Stimulated activated CD4-positive, alpha-beta T cell treated with anti-CD3 and anti-CD28 coated beads, Interleukin-4, amount 100 ng/mL, for 48 hours (primary cell): ENCODE data around the gene ERICH3.
A peak's percentile ranks its signal among the peaks of the same experiment; 100 is the strongest.

Experiments used
- DNase-seq, 2 donors: peaks; one replicate each; pipeline ENCODE4 v3.0.0-alpha.2; 2020; ENCODE audit warnings: low read depth in 2 of 2

ERICH3 gene

GRCh38 chr1:74673351-74674111 lies at the start of gene ERICH3:
ERICH3 (minus strand) TSS chr1:74673792; CDS start chr1:74673519, 273 bp downstream.
- DNase-seq, result no peak

GRCh38 chr1:74717626-74718025 lies 44.0 kb upstream of the ERICH3 start:
- no peak for DNase-seq

GRCh38 chr1:74716822-74717221 lies 43.2 kb upstream of the ERICH3 start:
- DNase-seq, result no peak

- DNase-seq, result no peak
These were observed 42.2 kb upstream of the ERICH3 start for GRCh38 chr1:74715806-74716205.

DNA sequence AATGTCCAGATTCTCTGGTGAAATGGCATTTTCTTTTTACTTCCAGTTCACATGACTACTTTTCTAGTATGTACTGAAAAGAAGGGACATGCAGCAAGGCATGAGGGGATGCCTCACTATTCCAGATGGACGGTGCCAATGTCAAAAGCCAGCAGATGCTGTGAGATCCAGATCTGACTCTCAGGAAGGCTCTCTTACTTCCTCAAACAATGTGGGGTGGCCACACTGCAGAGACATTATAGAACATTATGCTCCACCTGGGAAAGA lies 41.6 kb upstream of the ERICH3 start:
- DNase-seq, result no peak

DNA sequence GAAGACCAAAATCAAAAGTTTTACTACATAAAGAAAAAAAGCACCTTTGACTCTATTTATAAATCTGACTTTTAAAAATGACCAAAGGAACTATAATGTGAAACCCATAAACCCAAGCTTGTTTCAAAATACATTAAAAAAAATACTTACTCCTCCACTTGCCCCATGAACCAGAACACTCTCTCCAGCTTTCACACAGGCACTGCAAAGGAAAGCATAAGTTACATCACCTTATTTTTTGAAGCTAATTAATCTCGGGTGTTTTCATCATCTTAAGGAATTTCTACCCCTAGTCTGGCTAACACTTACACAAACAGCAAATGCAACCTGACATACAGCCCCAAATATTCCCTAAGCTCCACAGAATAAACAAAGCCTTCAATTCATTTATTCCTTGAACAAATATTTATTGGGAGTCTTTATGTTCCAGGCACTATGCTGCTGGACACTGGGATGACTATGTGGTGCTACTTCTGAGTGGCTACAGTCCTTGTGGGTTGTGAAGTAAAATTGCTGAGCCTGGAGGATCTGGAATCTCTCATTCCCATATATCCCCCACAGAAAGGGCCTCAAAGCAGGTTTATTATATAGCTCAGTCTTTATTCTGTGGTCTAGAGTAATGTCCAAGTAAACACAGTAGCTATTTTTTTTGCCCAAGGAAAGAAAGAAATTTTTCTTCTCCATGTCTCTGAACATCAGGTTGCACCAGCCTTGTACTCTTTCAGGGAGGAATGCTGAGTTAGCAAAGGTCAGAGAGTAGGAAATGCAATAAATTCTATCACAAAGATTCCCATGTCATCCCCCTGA lies 41.0 kb upstream of the ERICH3 start:
- no peak for DNase-seq

GRCh38 chr1:74713849-74714248 lies 40.3 kb upstream of the ERICH3 start:
- DNase-seq, result no peak

- DNase-seq, result no peak
These were observed 39.3 kb upstream of the ERICH3 start for GRCh38 chr1:74712881-74713280.

DNA sequence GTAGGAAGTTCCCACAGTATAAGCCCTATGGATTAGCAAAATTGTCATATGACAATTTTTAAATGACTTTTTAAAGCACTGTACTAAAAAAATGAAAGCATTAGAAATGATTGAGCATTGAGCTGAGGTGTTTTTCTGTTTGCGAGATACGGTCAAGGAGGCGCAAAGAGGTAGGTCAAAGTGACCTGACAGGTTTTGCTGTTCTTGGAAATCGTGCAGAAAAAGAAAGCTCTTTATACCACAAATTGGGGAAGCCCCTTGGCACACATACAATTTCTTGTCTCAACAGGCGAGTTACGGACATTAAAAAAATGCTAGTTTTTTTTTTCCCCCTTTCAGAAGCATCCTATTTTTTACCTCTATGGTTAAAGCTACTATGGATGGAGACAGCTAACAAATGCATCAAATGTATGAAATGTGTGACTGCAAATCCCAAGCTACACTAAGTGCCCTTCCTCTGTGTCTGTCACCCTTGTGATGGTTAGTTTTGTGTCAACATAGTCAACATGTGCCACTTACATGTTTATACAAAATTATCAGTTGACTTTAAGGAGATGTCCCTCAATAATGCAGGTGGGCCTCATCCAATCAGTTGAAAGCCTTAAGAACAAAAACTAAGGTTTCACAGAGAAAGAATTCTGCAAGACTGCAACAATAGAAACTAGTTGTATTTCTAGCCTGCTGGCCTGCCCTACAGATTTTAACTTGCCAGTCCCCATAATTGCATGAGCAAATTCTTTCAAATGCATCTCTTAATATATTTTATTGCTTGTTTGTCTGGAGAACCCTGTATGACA lies 30.0 kb upstream of the ERICH3 start:
- DNase-seq, result no peak

GRCh38 chr1:74699331-74699730 lies 25.7 kb upstream of the ERICH3 start:
- no peak for DNase-seq

DNA sequence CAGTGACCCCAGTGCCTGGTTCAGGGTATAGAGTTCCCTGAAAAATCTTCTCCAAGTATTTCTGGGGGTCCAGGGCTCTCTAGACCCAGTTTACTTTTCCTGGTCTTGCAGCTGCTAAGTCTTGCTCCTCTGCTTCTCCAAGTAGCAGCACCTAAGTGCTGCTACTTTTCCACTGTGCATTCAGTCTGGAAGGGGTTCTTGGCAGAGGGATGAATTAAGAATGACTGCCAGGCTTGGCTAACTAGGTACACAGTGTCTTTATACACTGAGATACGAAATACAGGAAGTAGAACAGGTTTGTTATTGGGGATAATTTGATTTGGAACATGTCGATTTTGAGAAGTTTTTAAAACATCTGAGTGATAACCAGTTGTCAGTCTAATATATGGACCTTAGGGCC lies 24.2 kb upstream of the ERICH3 start:
- no peak for DNase-seq

- DNase-seq, result no peak
These were observed 19.9 kb upstream of the ERICH3 start for GRCh38 chr1:74693473-74693872.

GRCh38 chr1:74690909-74691308 lies 17.3 kb upstream of the ERICH3 start:
- DNase-seq, result no peak

- DNase-seq, result no peak
These were observed 16.7 kb upstream of the ERICH3 start for GRCh38 chr1:74690364-74690696.

DNA sequence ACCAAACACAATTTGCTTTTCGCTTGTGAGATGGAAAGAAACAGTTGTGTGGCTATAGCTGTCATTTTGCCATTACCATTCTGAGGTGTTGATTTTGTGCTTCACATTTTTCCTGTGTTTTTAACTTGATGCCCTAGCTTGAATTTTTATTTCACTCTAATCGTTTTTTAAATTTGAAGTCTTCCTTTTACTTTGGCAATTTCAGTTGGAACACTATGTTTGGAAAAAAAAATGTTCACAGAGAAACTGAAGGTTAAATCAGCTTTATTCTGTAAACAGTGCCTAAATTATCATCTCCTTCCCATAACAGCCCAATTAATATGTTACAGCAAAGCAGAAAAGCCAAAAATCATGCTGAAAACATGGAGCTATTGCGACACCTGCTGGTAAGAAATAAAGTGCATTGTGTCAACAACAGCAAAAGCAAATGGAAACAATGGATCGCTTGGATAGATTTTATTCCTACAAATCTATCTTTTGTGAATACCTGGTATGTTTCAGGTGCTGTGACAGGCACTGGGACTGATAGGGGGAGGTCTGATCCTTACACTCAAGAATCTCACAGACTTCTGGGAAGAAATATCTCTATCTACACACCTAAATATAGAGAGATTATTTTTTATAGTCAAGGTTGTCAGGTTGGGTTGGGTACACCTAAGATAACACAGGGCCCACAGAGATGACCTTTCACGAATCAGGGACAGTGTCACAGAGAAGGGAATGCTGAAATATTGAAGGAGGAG lies 16.2 kb upstream of the ERICH3 start:
- peak in 1 of 2 donors; percentile 9 for DNase-seq

- no peak for DNase-seq
These were observed 13.3 kb upstream of the ERICH3 start for GRCh38 chr1:74686928-74687327.

- DNase-seq, result no peak
These were observed 10.7 kb upstream of the ERICH3 start for GRCh38 chr1:74684301-74684700.

DNA sequence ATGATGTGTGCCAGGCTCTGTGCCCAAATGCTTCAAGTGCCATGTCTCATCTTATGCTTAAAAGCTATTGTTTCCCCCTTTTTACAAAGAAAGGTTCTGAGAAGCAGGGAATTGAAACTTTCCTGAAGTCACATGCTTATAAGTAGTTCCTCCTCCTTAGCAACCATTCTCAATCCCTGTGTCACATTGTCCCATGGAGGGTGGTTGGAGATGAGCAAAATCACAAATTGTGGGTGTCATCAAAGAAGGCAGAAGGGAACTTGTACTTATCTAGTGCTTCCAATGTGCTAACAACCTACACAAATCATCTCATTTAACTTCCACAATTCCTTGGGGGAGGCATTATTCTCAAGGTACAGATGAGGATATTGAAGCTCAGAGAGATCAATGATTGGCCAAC lies 10.1 kb upstream of the ERICH3 start:
- no peak for DNase-seq

DNA sequence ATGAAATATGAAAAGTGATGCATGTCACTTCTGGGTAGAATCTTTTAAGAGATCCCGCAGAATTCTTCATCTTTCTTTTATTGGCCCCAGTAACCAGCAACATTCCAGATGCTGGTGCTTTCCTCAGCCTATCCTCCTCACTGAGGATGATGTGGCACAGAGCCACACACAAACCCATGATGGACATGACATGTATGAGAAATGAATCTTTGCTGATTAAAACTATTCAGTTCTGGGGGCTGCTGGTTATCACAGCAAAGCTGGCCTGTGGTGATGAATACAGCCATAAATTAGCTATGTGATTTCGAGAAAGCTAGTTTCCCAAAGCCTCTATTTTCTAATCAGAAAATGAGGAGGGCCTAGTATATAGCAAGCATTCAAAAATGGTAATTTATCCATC lies 8.3 kb upstream of the ERICH3 start:
- no peak for DNase-seq

GRCh38 chr1:74681449-74681848 lies 7.9 kb upstream of the ERICH3 start:
- DNase-seq, result no peak

- no peak for DNase-seq
These were observed 7.4 kb upstream of the ERICH3 start for GRCh38 chr1:74681001-74681400.

DNA sequence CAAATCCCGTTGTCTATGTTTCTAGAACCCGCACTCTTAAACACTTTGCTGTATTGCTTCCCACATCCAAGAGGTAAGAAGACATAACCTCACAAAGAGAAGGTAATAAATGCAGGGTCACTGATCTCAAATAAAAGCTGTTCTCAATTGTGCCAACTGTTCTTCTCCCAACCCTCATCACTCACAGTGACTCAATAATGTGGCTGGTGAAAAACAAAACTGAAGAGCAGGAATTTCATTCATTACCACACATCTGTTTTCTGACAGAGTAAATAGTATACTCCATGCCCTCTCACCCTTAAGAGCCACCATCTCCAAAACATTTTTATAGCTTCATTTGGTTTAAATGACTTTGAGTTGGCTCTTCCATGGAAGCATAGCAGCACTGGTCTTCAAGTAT lies 6.2 kb upstream of the ERICH3 start:
- DNase-seq, result no peak
